HEK293 (cell line): Measurements from ENCODE around the gene ZNF605.
A peak's percentile ranks its signal among the peaks of the same experiment; 100 is the strongest.

Source experiments
- CTCF ChIA-PET: fragments of 350-600 bp; formaldehyde crosslinking; extraction: SDS; loops from one replicate; lab custom pipeline; 2021; ENCODE audit warnings: antibody characterized with exemption; lab: Yijun Ruan, JAX
- POLR2A ChIA-PET: fragments of 300-600 bp; formaldehyde crosslinking; extraction: SDS; loops from one replicate; lab custom pipeline; 2020; ENCODE audit warnings: antibody characterized with exemption, inconsistent platforms; lab: Yijun Ruan, JAX
- H3K27ac ChIP-seq: fragments of 200-500 bp; sonication (Bioruptor generic); 2 replicates; pipeline ENCODE4 v1.5.1; 2014; ENCODE audit warnings: low read depth, low read length, control low read depth, inconsistent platforms; ENCODE audit errors: extremely low read depth
- H3K36me3 ChIP-seq, 2 experiments: fragments of 200-500 bp in 1 of 2; sonication (Bioruptor generic) in 1 of 2; 1 replicate in 1 of 2; 2 replicates in 1 of 2; pipeline ENCODE4 v1.5.1; 2014 to 2017; ENCODE audit warnings: inconsistent platforms in 2 of 2, low read length in 2 of 2; ENCODE audit not compliant: control insufficient read depth in 2 of 2, insufficient read depth in 1 of 2
- H3K4me1 ChIP-seq: fragments of 200-500 bp; sonication (Bioruptor generic); 2 replicates; pipeline ENCODE4 v1.5.1; 2014; ENCODE audit warnings: mild to moderate bottlenecking, low read length, inconsistent platforms; ENCODE audit not compliant: control insufficient read depth, insufficient read depth
- H3K4me3 ChIP-seq: 2 replicates; pipeline ENCODE4 v1.5.1; 2011; ENCODE audit warnings: low read depth, mild to moderate bottlenecking, control low read depth, low read length, moderate library complexity
- H3K9me3 ChIP-seq: fragments of 200-500 bp; sonication (Bioruptor generic); 2 replicates; pipeline ENCODE4 v1.5.1; 2014; ENCODE audit warnings: low read depth, low read length, inconsistent platforms; ENCODE audit not compliant: control insufficient read depth, insufficient read depth
- ATF2 ChIP-seq: fragments of 450-650 bp; formaldehyde crosslinking; IDR thresholded peaks from 2 replicates; pipeline ENCODE4 v1.5.1; 2016; ENCODE audit warnings: missing biosample characterization, missing genetic modification characterization, low read depth
- BCL11A ChIP-seq: fragments of 450-650 bp; formaldehyde crosslinking; IDR thresholded peaks from 2 replicates; pipeline ENCODE4 v1.5.1; 2016; ENCODE audit warnings: low read depth, missing biosample characterization, missing genetic modification characterization
- EGR2 ChIP-seq: fragments of 450-650 bp; formaldehyde crosslinking; IDR thresholded peaks from 2 replicates; pipeline ENCODE4 v1.5.1; 2016; ENCODE audit warnings: low read depth, missing biosample characterization, missing genetic modification characterization
- GFI1B ChIP-seq: fragments of 450-650 bp; formaldehyde crosslinking; IDR thresholded peaks from 2 replicates; pipeline ENCODE4 v1.5.1; 2016; ENCODE audit warnings: missing biosample characterization, missing genetic modification characterization
- KLF8 ChIP-seq: fragments of 450-650 bp; formaldehyde crosslinking; IDR thresholded peaks from 2 replicates; pipeline ENCODE4 v1.5.1; 2016; ENCODE audit warnings: missing biosample characterization, missing genetic modification characterization
- MEIS1 ChIP-seq: sonication (generic); formaldehyde crosslinking; IDR thresholded peaks from 2 replicates; pipeline ENCODE4 v1.8.1; 2022; ENCODE audit warnings: missing genetic modification reagents, mild to moderate bottlenecking, borderline replicate concordance
- OSR2 ChIP-seq: fragments of 450-650 bp; formaldehyde crosslinking; IDR thresholded peaks from 2 replicates; pipeline ENCODE4 v1.5.1; 2016; ENCODE audit warnings: missing biosample characterization, missing genetic modification characterization
- SALL2 ChIP-seq: fragments of 450-650 bp; formaldehyde crosslinking; IDR thresholded peaks from 2 replicates; pipeline ENCODE4 v1.5.0; 2017; ENCODE audit warnings: missing biosample characterization, mild to moderate bottlenecking, missing genetic modification characterization, borderline replicate concordance
- YY1 ChIP-seq: fragments of 450-650 bp; formaldehyde crosslinking; IDR thresholded peaks from 2 replicates; pipeline ENCODE4 v1.5.1; 2018; ENCODE audit warnings: missing biosample characterization, missing genetic modification characterization
- ZBTB11 ChIP-seq: fragments of 450-650 bp; formaldehyde crosslinking; conservative IDR thresholded peaks from 2 replicates; pipeline ENCODE4 v1.5.1; 2016; ENCODE audit warnings: low read depth, missing biosample characterization, missing genetic modification characterization
- ZBTB21 ChIP-seq: fragments of 450-650 bp; formaldehyde crosslinking; IDR thresholded peaks from 2 replicates; pipeline ENCODE4 v1.5.1; 2017; ENCODE audit warnings: missing biosample characterization, missing genetic modification characterization
- ZFHX2 ChIP-seq: fragments of 450-650 bp; formaldehyde crosslinking; conservative IDR thresholded peaks from 2 replicates; pipeline ENCODE4 v1.5.1; 2016; ENCODE audit warnings: missing biosample characterization, missing genetic modification characterization
- ZFP3 ChIP-seq: fragments of 450-650 bp; formaldehyde crosslinking; IDR thresholded peaks from 2 replicates; pipeline ENCODE4 v1.5.1; 2016; ENCODE audit warnings: low read depth, missing biosample characterization, missing genetic modification characterization
- ZNF169 ChIP-seq: fragments of 450-650 bp; formaldehyde crosslinking; IDR thresholded peaks from 2 replicates; pipeline ENCODE4 v1.5.1; 2016; ENCODE audit warnings: missing biosample characterization, missing genetic modification characterization
- ZNF19 ChIP-seq: fragments of 450-650 bp; formaldehyde crosslinking; IDR thresholded peaks from 2 replicates; pipeline ENCODE4; 2016; ENCODE audit warnings: missing biosample characterization, missing genetic modification characterization, low read depth
- ZNF239 ChIP-seq: fragments of 450-650 bp; formaldehyde crosslinking; IDR thresholded peaks from 2 replicates; pipeline ENCODE4 v1.5.1; 2016; ENCODE audit warnings: missing biosample characterization, missing genetic modification characterization
- ZNF394 ChIP-seq: fragments of 450-650 bp; formaldehyde crosslinking; IDR thresholded peaks from 2 replicates; pipeline ENCODE4 v1.5.1; 2016; ENCODE audit warnings: missing biosample characterization, missing genetic modification characterization, mild to moderate bottlenecking, moderate library complexity, borderline replicate concordance
- ZNF404 ChIP-seq: fragments of 450-650 bp; formaldehyde crosslinking; IDR thresholded peaks from 2 replicates; pipeline ENCODE4 v1.5.1; 2017; ENCODE audit warnings: missing biosample characterization, missing genetic modification characterization
- ZNF558 ChIP-seq: fragments of 450-650 bp; formaldehyde crosslinking; IDR thresholded peaks from 2 replicates; pipeline ENCODE4 v1.5.1; 2016; ENCODE audit warnings: missing biosample characterization, missing genetic modification characterization
- ZNF747 ChIP-seq: fragments of 450-650 bp; formaldehyde crosslinking; IDR thresholded peaks from 2 replicates; pipeline ENCODE4 v1.5.1; 2016; ENCODE audit warnings: missing biosample characterization, missing genetic modification characterization
- ZNF777 ChIP-seq: fragments of 450-650 bp; formaldehyde crosslinking; IDR thresholded peaks from 2 replicates; pipeline ENCODE4 v1.5.1; 2017; ENCODE audit warnings: missing biosample characterization, missing genetic modification characterization, borderline replicate concordance
- ZNF785 ChIP-seq: fragments of 450-650 bp; formaldehyde crosslinking; IDR thresholded peaks from 2 replicates; pipeline ENCODE4 v1.5.1; 2016; ENCODE audit warnings: missing biosample characterization, missing genetic modification characterization
- ZNF830 ChIP-seq: fragments of 450-650 bp; IDR thresholded peaks from 2 replicates; pipeline ENCODE4 v1.5.0; 2018; ENCODE audit warnings: missing biosample characterization, missing genetic modification characterization, low read depth, mild to moderate bottlenecking, moderate library complexity
- ZNF843 ChIP-seq: fragments of 450-650 bp; formaldehyde crosslinking; IDR thresholded peaks from 2 replicates; pipeline ENCODE4 v1.5.1; 2016; ENCODE audit warnings: missing biosample characterization, missing genetic modification characterization
- ZSCAN30 ChIP-seq: fragments of 450-650 bp; IDR thresholded peaks from 2 replicates; pipeline ENCODE4 v1.5.1; 2018; ENCODE audit warnings: missing biosample characterization, mild to moderate bottlenecking, missing genetic modification characterization, moderate library complexity
- TF ChIP-seq, protein P1 (sequence below): fragments of 450-650 bp; formaldehyde crosslinking; IDR thresholded peaks from 2 replicates; pipeline ENCODE4 v1.5.1; 2016; ENCODE audit warnings: missing biosample characterization, missing genetic modification characterization
- TF ChIP-seq, protein P2 (sequence below): fragments of 450-650 bp; formaldehyde crosslinking; IDR thresholded peaks from 2 replicates; pipeline ENCODE4 v1.5.1; 2016; ENCODE audit warnings: missing biosample characterization, missing genetic modification characterization

Gene ZNF605

GRCh38 chr12:132887513-132888351 is 68.4 kb downstream of the ZNF605 start, which contains the start of gene CHFR:
CHFR (minus strand) TSS chr12:132887605; CDS start chr12:132887328, 277 bp downstream.
- H3K9me3 ChIP-seq: no peaks in the 10 kb centered on the region; the same call in 1 of the 2 replicates
- ChIA-PET POLR2A (interaction anchor here (0.6 to 1.4 kb wide), 4 partner anchors 15 to 243 kb away, joined by 3 to 8 read pairs (median 5); partner anchors contain the start of genes GOLGA3, ZNF10 and ZNF891), CTCF (interaction anchor here (0.5 kb wide), 1 partner anchor 287 kb away, joined by 3 read pairs; no protein-coding TSS in a partner anchor)
- peak within 1 kb of the TSS; percentile 71 for H3K4me3 ChIP-seq
- peaks cover 16 to 20% of the 10 kb centered on the region in 2 experiments for H3K36me3 ChIP-seq
- peak within 1 kb of the TSS; percentile 64; the same call in 1 of the 2 replicates for H3K27ac ChIP-seq
- no peaks in the 10 kb centered on the region for H3K4me1 ChIP-seq
- TF ChIP-seq ZNF785: no peak
- no peak for TF ChIP-seq ZNF747 (tag by site-specific recombination)
- peak; percentile 67 for TF ChIP-seq KLF8 (tag by site-specific recombination)
- no peak for TF ChIP-seq SALL2
- no peak for TF ChIP-seq ZNF19 (tag by site-specific recombination)
- TF ChIP-seq, protein P1, sequence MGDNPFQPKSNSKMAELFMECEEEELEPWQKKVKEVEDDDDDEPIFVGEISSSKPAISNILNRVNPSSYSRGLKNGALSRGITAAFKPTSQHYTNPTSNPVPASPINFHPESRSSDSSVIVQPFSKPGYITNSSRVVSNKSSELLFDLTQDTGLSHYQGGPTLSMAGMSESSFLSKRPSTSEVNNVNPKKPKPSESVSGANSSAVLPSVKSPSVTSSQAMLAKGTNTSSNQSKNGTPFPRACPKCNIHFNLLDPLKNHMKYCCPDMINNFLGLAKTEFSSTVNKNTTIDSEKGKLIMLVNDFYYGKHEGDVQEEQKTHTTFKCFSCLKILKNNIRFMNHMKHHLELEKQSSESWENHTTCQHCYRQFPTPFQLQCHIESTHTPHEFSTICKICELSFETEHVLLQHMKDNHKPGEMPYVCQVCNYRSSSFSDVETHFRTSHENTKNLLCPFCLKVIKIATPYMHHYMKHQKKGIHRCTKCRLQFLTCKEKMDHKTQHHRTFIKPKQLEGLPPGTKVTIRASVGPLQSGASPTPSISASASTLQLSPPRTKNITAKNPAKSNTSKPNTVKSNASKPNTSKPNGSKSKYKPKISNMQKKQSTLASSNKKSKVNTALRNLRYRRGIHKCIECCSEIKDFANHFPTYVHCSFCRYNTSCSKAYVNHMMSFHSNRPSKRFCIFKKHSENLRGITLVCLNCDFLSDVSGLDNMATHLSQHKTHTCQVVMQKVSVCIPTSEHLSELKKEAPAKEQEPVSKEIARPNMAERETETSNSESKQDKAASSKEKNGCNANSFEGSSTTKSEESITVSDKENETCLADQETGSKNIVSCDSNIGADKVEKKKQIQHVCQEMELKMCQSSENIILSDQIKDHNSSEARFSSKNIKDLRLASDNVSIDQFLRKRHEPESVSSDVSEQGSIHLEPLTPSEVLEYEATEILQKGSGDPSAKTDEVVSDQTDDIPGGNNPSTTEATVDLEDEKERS (tag by site-specific recombination): peak; percentile 98
- no peak for TF ChIP-seq ZFHX2 (tag by site-specific recombination)
- TF ChIP-seq ZNF830 (tag by site-specific recombination): no peak
- TF ChIP-seq ZNF239: no peak
- no peak for TF ChIP-seq GFI1B (tag by site-specific recombination)
- TF ChIP-seq ZSCAN30 (tag by site-specific recombination): no peak; the same call in 1 of the 2 replicates
- no peak for TF ChIP-seq ZNF558 (tag by site-specific recombination)
- TF ChIP-seq, protein P2, sequence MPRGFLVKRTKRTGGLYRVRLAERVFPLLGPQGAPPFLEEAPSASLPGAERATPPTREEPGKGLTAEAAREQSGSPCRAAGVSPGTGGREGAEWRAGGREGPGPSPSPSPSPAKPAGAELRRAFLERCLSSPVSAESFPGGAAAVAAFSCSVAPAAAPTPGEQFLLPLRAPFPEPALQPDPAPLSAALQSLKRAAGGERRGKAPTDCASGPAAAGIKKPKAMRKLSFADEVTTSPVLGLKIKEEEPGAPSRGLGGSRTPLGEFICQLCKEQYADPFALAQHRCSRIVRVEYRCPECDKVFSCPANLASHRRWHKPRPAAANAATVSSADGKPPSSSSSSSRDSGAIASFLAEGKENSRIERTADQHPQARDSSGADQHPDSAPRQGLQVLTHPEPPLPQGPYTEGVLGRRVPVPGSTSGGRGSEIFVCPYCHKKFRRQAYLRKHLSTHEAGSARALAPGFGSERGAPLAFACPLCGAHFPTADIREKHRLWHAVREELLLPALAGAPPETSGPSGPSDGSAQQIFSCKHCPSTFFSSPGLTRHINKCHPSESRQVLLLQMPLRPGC (tag by site-specific recombination): no peak
- TF ChIP-seq EGR2: no peak
- 0 out of 2 replicates have a peak, but pooled peaks have one; percentile 27 for TF ChIP-seq ZNF843 (tag by site-specific recombination)
- TF ChIP-seq MEIS1 (CRISPR knock-in tag): no peak
- peak; percentile 90 for TF ChIP-seq ZBTB11 (tag by site-specific recombination)
- TF ChIP-seq ZNF404 (tag by site-specific recombination): no peak
- peak; percentile 54; the same call in 1 of the 2 replicates for TF ChIP-seq ZNF394
- no peak for TF ChIP-seq ZFP3 (tag by site-specific recombination)
- TF ChIP-seq ZBTB21 (tag by site-specific recombination): no peak
- TF ChIP-seq YY1: peak; percentile 97
- TF ChIP-seq ATF2 (tag by site-specific recombination): no peak
- TF ChIP-seq BCL11A (tag by site-specific recombination): no peak
- TF ChIP-seq ZNF777 (tag by site-specific recombination): no peak; the same call in 1 of the 2 replicates
- TF ChIP-seq OSR2 (tag by site-specific recombination): no peak
- TF ChIP-seq ZNF169 (tag by site-specific recombination): 0 out of 2 replicates have a peak, but pooled peaks have one; percentile 35
